Measurements from ENCODE around the gene FAM236A. TPM values are rescaled to one million over a fixed set of nuclear protein-coding genes. Genes with fewer than 3 reads are reported as not detected.
"Not testable (repeated sequence)": the region's sequence is repeated elsewhere in the genome, so short reads cannot be mapped to it uniquely, and the experiment has no call there.

Gene FAM236A
- not detected in 2 replicates for total RNA-seq (2013; cell fraction: nucleolus; rRNA removed)
- total RNA-seq (2014; rRNA removed), result not detected in 2 replicates
- total RNA-seq (2014; rRNA removed; fragmentation: Illumina TruSeq; extraction: Trizol), result not detected in 2 replicates
- total RNA-seq (2021), result not detected in 2 replicates
- not detected for polyA plus RNA-seq (2011; ENCODE audit: low read depth)
- polyA plus RNA-seq (2011; rRNA removed), result not detected in 2 replicates
- not detected in 2 replicates for polyA plus RNA-seq (2011; cell fraction: cytosol; rRNA removed)
- not detected in 2 replicates for polyA plus RNA-seq (2011; cell fraction: nucleus; rRNA removed)
- polyA plus RNA-seq (2012), result not detected in 2 replicates
- polyA plus RNA-seq (2014; fragmentation: Illumina TruSeq; extraction: Trizol), result not detected in 2 replicates
- not detected for polyA plus RNA-seq (2014; fragmentation: Nextera tagmentation; extraction: Ambion mirVana)
- not detected in 2 replicates for polyA plus RNA-seq (2014; rRNA removed)
- not detected for polyA plus RNA-seq (2016; fragmentation: Nextera tagmentation; extraction: Ambion mirVana)
- polyA minus RNA-seq (2011; rRNA and poly(A)+ RNA removed), result not detected in 2 replicates
- not detected in 2 replicates for polyA minus RNA-seq (2011; cell fraction: cytosol; rRNA and poly(A)+ RNA removed)
- not detected in 2 replicates for polyA minus RNA-seq (2011; cell fraction: nucleus; rRNA and poly(A)+ RNA removed)
- not detected for Bru-seq, nascent RNA
- not detected for BruChase-seq, experiment 1, labeled RNA remaining after a 6-hour chase
- not detected for BruChase-seq, experiment 2, labeled RNA remaining after a 2-hour chase
- long read RNA-seq, experiment 1, result 0 reads
- long read RNA-seq, experiment 2, result 0 reads

DNA sequence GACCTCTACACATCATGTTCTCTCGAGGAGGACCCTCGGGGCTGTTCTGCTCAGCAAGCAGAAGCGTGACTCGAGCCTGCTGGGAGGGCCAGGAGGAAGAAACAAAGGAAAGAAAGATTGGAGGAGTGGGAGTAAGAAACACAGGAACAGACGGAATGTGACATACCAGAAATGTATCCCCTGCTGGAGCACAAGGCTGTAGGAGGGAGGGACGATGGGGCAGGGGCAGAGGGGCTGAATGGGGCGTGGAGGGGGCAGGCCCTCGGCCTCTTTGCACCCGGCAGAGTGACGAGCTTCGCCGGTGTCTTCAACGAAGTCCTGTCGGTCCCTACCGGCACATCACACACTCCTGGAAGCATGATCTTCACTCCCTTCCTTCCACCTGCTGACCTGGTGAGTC, at the start of gene FAM236A:
Gene FAM236A, plus strand, starts transcription at position 301 of the 400 bp plus-strand sequence. Its CDS starts 57 bp downstream, at position 358.
- CTCF ChIA-PET; FAIRE-seq; H3K4me3 ChIP-seq; in situ Hi-C loops (cut with MboI); H3K79me2 ChIP-seq (ENCODE audit: control insufficient read depth, insufficient read depth, low read length); BruUV-seq (replicated peaks); H2AFZ ChIP-seq (ENCODE audit: control insufficient read depth, low read depth, low read length); H3K9me3 ChIP-seq (replicated peaks; ENCODE audit: control insufficient read depth, insufficient read depth, low read length); H3K9ac ChIP-seq (ENCODE audit: control insufficient read depth, insufficient read depth, low read length); intact Hi-C loops (cut with micrococcal nuclease; ENCODE audit: unreplicated experiment); ATAC-seq; RAD21 ChIA-PET (ENCODE audit: unreplicated experiment); H4K20me1 ChIP-seq (ENCODE audit: control insufficient read depth, insufficient read depth); H3K36me3 ChIP-seq (ENCODE audit: control insufficient read depth in 2 of 2, insufficient read depth in 2 of 2, low read length in 1 of 2); H3K4me1 ChIP-seq (ENCODE audit: control insufficient read depth, insufficient read depth, low read length); H3K4me2 ChIP-seq (ENCODE audit: control insufficient read depth, insufficient read depth); DNase-seq (ENCODE audit: low read depth, low spot score); POLR2A ChIA-PET; SMC1A ChIA-PET (ENCODE audit: uncharacterized antibody, unreplicated experiment); H3K27me3 ChIP-seq (replicated peaks in 1 of 2; ENCODE audit: control insufficient read depth in 2 of 2, insufficient read depth in 2 of 2, low read length in 1 of 2); H3K27ac ChIP-seq (ENCODE audit: control insufficient read depth, insufficient read depth): not testable (repeated sequence)
- no CpG with 5 or more reads among the region's 15 CpGs for WGBS (ENCODE audit: insufficient coverage, insufficient replicate concordance, low lambda C conversion rate, missing lambda C conversion rate)

DNA sequence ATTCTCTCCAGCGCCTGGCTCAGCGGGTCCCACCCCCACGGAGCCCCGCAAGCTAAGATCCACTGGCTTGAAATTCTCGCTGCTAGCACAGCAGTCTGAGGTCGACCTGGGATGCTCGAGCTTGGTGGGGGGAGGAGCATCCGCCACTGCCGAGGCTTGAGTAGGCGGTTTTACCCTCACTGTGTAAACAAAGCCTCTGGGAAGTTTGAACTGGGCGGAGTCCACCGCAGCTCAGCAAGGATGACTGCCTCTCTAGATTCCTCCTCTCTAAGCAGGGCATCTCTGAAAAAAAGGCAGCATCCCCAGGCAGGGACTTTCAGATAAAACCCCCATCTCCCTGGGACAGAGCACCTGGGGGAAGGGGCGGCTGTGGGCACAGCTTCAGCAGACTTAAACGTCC, 48.3 kb upstream of the FAM236A start:
- H3K27me3 ChIP-seq (replicated peaks in 1 of 2; ENCODE audit: control insufficient read depth in 2 of 2, insufficient read depth in 2 of 2, low read length in 1 of 2); H3K36me3 ChIP-seq (ENCODE audit: control insufficient read depth in 2 of 2, insufficient read depth in 2 of 2, low read length in 1 of 2); H3K9ac ChIP-seq (ENCODE audit: control insufficient read depth, insufficient read depth, low read length); H3K27ac ChIP-seq (ENCODE audit: control insufficient read depth, insufficient read depth); in situ Hi-C loops (cut with MboI); ATAC-seq; intact Hi-C loops (cut with micrococcal nuclease; ENCODE audit: unreplicated experiment); H3K9me3 ChIP-seq (replicated peaks; ENCODE audit: control insufficient read depth, insufficient read depth, low read length); FAIRE-seq; H4K20me1 ChIP-seq (ENCODE audit: control insufficient read depth, insufficient read depth); H2AFZ ChIP-seq (ENCODE audit: control insufficient read depth, low read depth, low read length); H3K4me3 ChIP-seq; H3K79me2 ChIP-seq (ENCODE audit: control insufficient read depth, insufficient read depth, low read length); H3K4me1 ChIP-seq (ENCODE audit: control insufficient read depth, insufficient read depth, low read length); DNase-seq (ENCODE audit: low read depth, low spot score); POLR2A ChIA-PET; SMC1A ChIA-PET (ENCODE audit: uncharacterized antibody, unreplicated experiment); CTCF ChIA-PET; RAD21 ChIA-PET (ENCODE audit: unreplicated experiment); H3K4me2 ChIP-seq (ENCODE audit: control insufficient read depth, insufficient read depth); BruUV-seq (replicated peaks): not testable (repeated sequence)
- WGBS (ENCODE audit: insufficient coverage, insufficient replicate concordance, low lambda C conversion rate, missing lambda C conversion rate), result no CpG with 5 or more reads among the region's 14 CpGs

DNA sequence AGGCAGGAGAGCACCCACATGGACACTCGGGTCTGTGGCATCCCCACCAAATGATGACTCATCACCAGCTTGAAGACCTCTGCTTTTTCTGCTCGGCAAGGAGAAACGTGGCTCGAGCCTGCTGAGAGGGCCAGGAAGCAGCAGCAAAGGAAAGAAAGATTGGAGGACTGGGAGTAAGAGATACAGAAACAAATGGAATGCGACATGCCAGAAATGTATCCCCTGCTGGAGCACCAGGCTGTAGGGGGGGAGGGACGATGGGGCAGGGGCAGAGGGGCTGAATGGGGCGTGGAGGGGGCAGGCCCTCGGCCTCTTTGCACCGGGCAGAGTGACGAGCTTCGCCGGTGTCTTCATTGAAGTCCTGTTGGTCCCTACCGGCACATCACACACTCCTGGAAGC, 25.7 kb upstream of the FAM236A start, which contains the start of gene FAM236C:
Gene FAM236C, plus strand, starts transcription at position 301 of the 400 bp plus-strand sequence. CDS start 100 bp downstream, outside the sequence.
- H3K36me3 ChIP-seq (ENCODE audit: control insufficient read depth in 2 of 2, insufficient read depth in 2 of 2, low read length in 1 of 2); intact Hi-C loops (cut with micrococcal nuclease; ENCODE audit: unreplicated experiment); BruUV-seq (replicated peaks); CTCF ChIA-PET; H3K9ac ChIP-seq (ENCODE audit: control insufficient read depth, insufficient read depth, low read length); H3K9me3 ChIP-seq (replicated peaks; ENCODE audit: control insufficient read depth, insufficient read depth, low read length); RAD21 ChIA-PET (ENCODE audit: unreplicated experiment); H3K27ac ChIP-seq (ENCODE audit: control insufficient read depth, insufficient read depth); FAIRE-seq; SMC1A ChIA-PET (ENCODE audit: uncharacterized antibody, unreplicated experiment); H3K4me3 ChIP-seq; ATAC-seq; POLR2A ChIA-PET; H3K79me2 ChIP-seq (ENCODE audit: control insufficient read depth, insufficient read depth, low read length); DNase-seq (ENCODE audit: low read depth, low spot score); H3K4me2 ChIP-seq (ENCODE audit: control insufficient read depth, insufficient read depth); H3K27me3 ChIP-seq (replicated peaks in 1 of 2; ENCODE audit: control insufficient read depth in 2 of 2, insufficient read depth in 2 of 2, low read length in 1 of 2); H3K4me1 ChIP-seq (ENCODE audit: control insufficient read depth, insufficient read depth, low read length); H2AFZ ChIP-seq (ENCODE audit: control insufficient read depth, low read depth, low read length); H4K20me1 ChIP-seq (ENCODE audit: control insufficient read depth, insufficient read depth); in situ Hi-C loops (cut with MboI): not testable (repeated sequence)
- WGBS (ENCODE audit: insufficient coverage, insufficient replicate concordance, low lambda C conversion rate, missing lambda C conversion rate), result no CpG with 5 or more reads among the region's 13 CpGs

DNA sequence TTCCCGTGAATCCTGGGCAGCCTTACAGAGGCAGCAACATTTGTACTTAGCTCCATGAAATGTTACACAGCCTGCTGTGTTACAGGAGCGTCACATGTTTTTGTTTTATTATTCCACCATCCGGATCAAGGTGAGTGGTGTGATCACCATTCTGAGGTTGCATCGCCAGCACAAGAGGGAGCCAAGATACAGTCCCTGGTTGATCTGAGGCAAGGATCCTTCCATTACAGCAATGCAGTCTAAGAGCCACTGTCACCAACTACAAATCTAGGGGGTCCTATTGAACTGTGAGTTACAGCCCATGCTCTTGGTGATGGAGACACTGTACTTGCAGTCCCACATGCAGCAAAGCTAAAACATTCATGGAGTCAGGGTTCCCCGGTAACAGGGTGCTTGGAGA, 21.9 kb upstream of the FAM236A start:
- CTCF ChIA-PET; H3K27me3 ChIP-seq (replicated peaks in 1 of 2; ENCODE audit: control insufficient read depth in 2 of 2, insufficient read depth in 2 of 2, low read length in 1 of 2); POLR2A ChIA-PET; FAIRE-seq; in situ Hi-C loops (cut with MboI); H3K36me3 ChIP-seq (ENCODE audit: control insufficient read depth in 2 of 2, insufficient read depth in 2 of 2, low read length in 1 of 2); H3K27ac ChIP-seq (ENCODE audit: control insufficient read depth, insufficient read depth); H3K4me2 ChIP-seq (ENCODE audit: control insufficient read depth, insufficient read depth); H3K9me3 ChIP-seq (replicated peaks; ENCODE audit: control insufficient read depth, insufficient read depth, low read length); H3K4me1 ChIP-seq (ENCODE audit: control insufficient read depth, insufficient read depth, low read length); H3K4me3 ChIP-seq; ATAC-seq; SMC1A ChIA-PET (ENCODE audit: uncharacterized antibody, unreplicated experiment); H4K20me1 ChIP-seq (ENCODE audit: control insufficient read depth, insufficient read depth); BruUV-seq (replicated peaks); H2AFZ ChIP-seq (ENCODE audit: control insufficient read depth, low read depth, low read length); RAD21 ChIA-PET (ENCODE audit: unreplicated experiment); intact Hi-C loops (cut with micrococcal nuclease; ENCODE audit: unreplicated experiment); H3K79me2 ChIP-seq (ENCODE audit: control insufficient read depth, insufficient read depth, low read length); H3K9ac ChIP-seq (ENCODE audit: control insufficient read depth, insufficient read depth, low read length); DNase-seq (ENCODE audit: low read depth, low spot score): not testable (repeated sequence)
- WGBS (ENCODE audit: insufficient coverage, insufficient replicate concordance, low lambda C conversion rate, missing lambda C conversion rate), result 43% methylated on average over 2 of the region's 5 CpGs

All from GM12878 (cell line).